Neutrophil (primary cell): ENCODE measurements around the gene ADAMTS8.
"Not testable (repeated sequence)": the region's sequence is repeated elsewhere in the genome, so short reads cannot be mapped to it uniquely, and the experiment has no call there.

Experiments
- H3K27ac ChIP-seq: fragments of 200-600 bp; sonication (generic); 2 replicates; pipeline ENCODE4 v1.5.1; 2016; ENCODE audit warnings: mild to moderate bottlenecking, moderate library complexity
- H3K27me3 ChIP-seq: fragments of 200-600 bp; sonication (generic); 2 replicates; pipeline ENCODE4 v1.6.0; 2016; ENCODE audit warnings: mild to moderate bottlenecking
- H3K36me3 ChIP-seq: fragments of 200-600 bp; sonication (generic); 2 replicates; pipeline ENCODE4 v1.5.1; 2017
- H3K4me1 ChIP-seq, 2 experiments: fragments of 200-600 bp in 1 of 2; sonication (generic) in 1 of 2; 1 replicate in 1 of 2; 2 replicates in 1 of 2; pipeline versions ENCODE4 v1.5.1 to v1.6.1; 2013 to 2016; ENCODE audit warnings: low read depth in 1 of 2, low read length in 1 of 2, mild to moderate bottlenecking in 1 of 2, moderate library complexity in 1 of 2; ENCODE audit not compliant: control insufficient read depth in 1 of 2, insufficient read depth in 1 of 2
- H3K4me3 ChIP-seq, 2 experiments: fragments of 200-600 bp in 1 of 2; sonication (generic) in 1 of 2; 1 replicate in 1 of 2; 2 replicates in 1 of 2; pipeline ENCODE4 v1.5.1; 2013 to 2016; ENCODE audit warnings: low read depth in 1 of 2, low read length in 1 of 2, mild to moderate bottlenecking in 1 of 2, moderate library complexity in 1 of 2
- H3K9me3 ChIP-seq: fragments of 200-600 bp; sonication (generic); 2 replicates; pipeline ENCODE4 v1.5.1; 2016
- CTCF ChIP-seq: fragments of 200-600 bp; sonication (generic); IDR thresholded peaks from 2 replicates; pipeline ENCODE4 v1.5.1; 2016; ENCODE audit warnings: antibody characterized with exemption

ADAMTS8 gene

GRCh38 chr11:130445788-130446187 lies 17.4 kb upstream of the ADAMTS8 start:
- H3K36me3 ChIP-seq = no peaks in the 10 kb centered on the region
- no peak overlapping the region for H3K27ac ChIP-seq
- peaks cover 0 to 7% of the 10 kb centered on the region in 2 experiments for H3K4me1 ChIP-seq
- no peaks in the 10 kb centered on the region for H3K9me3 ChIP-seq
- TF ChIP-seq CTCF = no peak
- H3K27me3 ChIP-seq = peaks cover 72% of the 10 kb centered on the region
- H3K4me3 ChIP-seq = no peak overlapping the region

- H3K4me1 ChIP-seq = peaks cover 4 to 8% of the 10 kb centered on the region in 2 experiments
- no peak overlapping the region for H3K4me3 ChIP-seq
- H3K36me3 ChIP-seq = no peaks in the 10 kb centered on the region
- no peaks in the 10 kb centered on the region for H3K9me3 ChIP-seq
- H3K27ac ChIP-seq = no peak overlapping the region
- TF ChIP-seq CTCF = no peak
- peaks cover 42% of the 10 kb centered on the region for H3K27me3 ChIP-seq
Measured at GRCh38 chr11:130442737-130443136, 14.3 kb upstream of the ADAMTS8 start.

GRCh38 chr11:130441719-130442118 lies 13.3 kb upstream of the ADAMTS8 start:
- Histone ChIP-seq H3K4me3 (no peak overlapping the region), H3K27me3 (peaks cover 35% of the 10 kb centered on the region), H3K36me3 (no peaks in the 10 kb centered on the region), H3K4me1 (peaks cover 4 to 8% of the 10 kb centered on the region in 2 experiments), H3K27ac (no peak overlapping the region), H3K9me3 (no peaks in the 10 kb centered on the region)
- TF ChIP-seq CTCF = no peak

- Histone ChIP-seq H3K27me3 (peaks cover 35% of the 10 kb centered on the region), H3K4me1 (peaks cover 5 to 10% of the 10 kb centered on the region in 2 experiments), H3K4me3 (no peak overlapping the region), H3K27ac (no peak overlapping the region), H3K36me3 (no peaks in the 10 kb centered on the region), H3K9me3 (no peaks in the 10 kb centered on the region)
- no peak for TF ChIP-seq CTCF
Measured at GRCh38 chr11:130439876-130440275, 11.5 kb upstream of the ADAMTS8 start.

- no peaks in the 10 kb centered on the region for H3K9me3 ChIP-seq
- H3K36me3 ChIP-seq = no peaks in the 10 kb centered on the region
- H3K4me1 ChIP-seq = peaks cover 9 to 12% of the 10 kb centered on the region in 2 experiments
- H3K27ac ChIP-seq = no peak overlapping the region
- H3K4me3 ChIP-seq = no peak overlapping the region
- TF ChIP-seq CTCF = no peak
- H3K27me3 ChIP-seq = peaks cover 32% of the 10 kb centered on the region
Measured at GRCh38 chr11:130439160-130439519, 10.7 kb upstream of the ADAMTS8 start.

- H3K9me3 ChIP-seq, H3K4me3 ChIP-seq, H3K27ac ChIP-seq, H3K36me3 ChIP-seq: not testable (repeated sequence)
- Histone ChIP-seq H3K27me3 (peaks cover 34% of the 10 kb centered on the region), H3K4me1 (peaks cover 9 to 12% of the 10 kb centered on the region in 2 experiments)
Measured at GRCh38 chr11:130438401-130439159, 10.2 kb upstream of the ADAMTS8 start.
